ENCODE data around the gene RAI14. TPM values are rescaled to one million over a fixed set of nuclear protein-coding genes. Genes with fewer than 3 reads are reported as not detected.
A peak's percentile ranks its signal among the peaks of the same experiment; 100 is the strongest.

RAI14 gene
- total and polyA plus RNA-seq, 4 donors = 16.7 to 91.5 (median 49.3) TPM

DNA sequence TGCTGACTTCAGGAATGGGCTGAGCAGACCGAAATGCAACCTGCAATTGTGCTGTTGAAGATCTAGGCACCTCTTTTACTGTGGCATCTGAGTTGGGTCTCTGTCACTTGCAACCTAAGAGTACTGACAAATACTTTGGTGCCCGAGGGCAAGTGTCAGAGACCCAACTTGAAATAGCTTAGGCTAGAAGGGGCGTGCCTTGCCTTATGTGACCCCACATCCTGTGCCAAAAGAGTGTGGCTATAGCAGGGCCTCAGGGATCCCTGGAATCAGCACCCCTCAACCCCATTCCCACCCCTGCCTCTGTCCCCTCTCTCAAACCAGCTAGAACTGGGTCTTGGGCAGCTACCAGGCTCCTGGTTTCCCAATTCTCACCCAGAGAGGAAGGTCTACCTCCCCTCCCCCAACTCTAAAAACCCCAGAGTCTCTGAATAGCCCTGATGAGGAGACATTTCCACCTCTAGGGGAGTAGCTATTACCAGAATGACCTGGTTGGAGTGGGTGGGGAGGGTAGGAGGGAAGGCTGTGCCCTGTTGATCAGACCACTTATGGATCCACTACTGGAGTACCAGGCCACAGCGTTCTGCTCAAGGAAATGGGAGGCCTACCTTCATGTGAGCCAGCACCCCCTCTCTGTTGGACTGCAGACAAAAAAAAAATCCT is 17.5 kb downstream of the RAI14 start:
- peak; percentile 19 for ATAC-seq (ENCODE audit: insufficient read depth, low FRiP score)
- no peak overlapping the region for H3K9ac ChIP-seq (ENCODE audit: insufficient read depth in 1 of 2, low read length in 2 of 2)
- H3K36me3 ChIP-seq (ENCODE audit: control insufficient read depth in 4 of 4, insufficient read depth in 4 of 4, low read length in 4 of 4) = no peaks in the 10 kb centered on the region
- H3K4me3 ChIP-seq = no peak overlapping the region
- TF ChIP-seq, protein P1, sequence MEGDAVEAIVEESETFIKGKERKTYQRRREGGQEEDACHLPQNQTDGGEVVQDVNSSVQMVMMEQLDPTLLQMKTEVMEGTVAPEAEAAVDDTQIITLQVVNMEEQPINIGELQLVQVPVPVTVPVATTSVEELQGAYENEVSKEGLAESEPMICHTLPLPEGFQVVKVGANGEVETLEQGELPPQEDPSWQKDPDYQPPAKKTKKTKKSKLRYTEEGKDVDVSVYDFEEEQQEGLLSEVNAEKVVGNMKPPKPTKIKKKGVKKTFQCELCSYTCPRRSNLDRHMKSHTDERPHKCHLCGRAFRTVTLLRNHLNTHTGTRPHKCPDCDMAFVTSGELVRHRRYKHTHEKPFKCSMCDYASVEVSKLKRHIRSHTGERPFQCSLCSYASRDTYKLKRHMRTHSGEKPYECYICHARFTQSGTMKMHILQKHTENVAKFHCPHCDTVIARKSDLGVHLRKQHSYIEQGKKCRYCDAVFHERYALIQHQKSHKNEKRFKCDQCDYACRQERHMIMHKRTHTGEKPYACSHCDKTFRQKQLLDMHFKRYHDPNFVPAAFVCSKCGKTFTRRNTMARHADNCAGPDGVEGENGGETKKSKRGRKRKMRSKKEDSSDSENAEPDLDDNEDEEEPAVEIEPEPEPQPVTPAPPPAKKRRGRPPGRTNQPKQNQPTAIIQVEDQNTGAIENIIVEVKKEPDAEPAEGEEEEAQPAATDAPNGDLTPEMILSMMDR (IDR thresholded peaks at IDR 0.05; ENCODE audit: control extremely low read depth, extremely low read depth) = no peak
- no peaks in the 10 kb centered on the region for H3K27me3 ChIP-seq (ENCODE audit: control insufficient read depth in 3 of 3, insufficient read depth in 3 of 3, low read length in 2 of 3)
- peak overlapping the region in 1 of 2 donors; percentile 57 for H3K27ac ChIP-seq (ENCODE audit: low read depth in 1 of 2, low read length in 1 of 2)
- no peaks in the 10 kb centered on the region for H3K9me3 ChIP-seq (ENCODE audit: control insufficient read depth in 4 of 4, insufficient read depth in 3 of 4, low read length in 3 of 4)
- no peak for DNase-seq
- peaks cover 0 to 14% (median 3%) of the 10 kb centered on the region in 5 donors for H3K4me1 ChIP-seq (ENCODE audit: control insufficient read depth in 5 of 5, insufficient read depth in 5 of 5, low read length in 5 of 5)
- 69 to 75% methylated on average over 4 of the region's 4 CpGs for WGBS, 2 donors

DNA sequence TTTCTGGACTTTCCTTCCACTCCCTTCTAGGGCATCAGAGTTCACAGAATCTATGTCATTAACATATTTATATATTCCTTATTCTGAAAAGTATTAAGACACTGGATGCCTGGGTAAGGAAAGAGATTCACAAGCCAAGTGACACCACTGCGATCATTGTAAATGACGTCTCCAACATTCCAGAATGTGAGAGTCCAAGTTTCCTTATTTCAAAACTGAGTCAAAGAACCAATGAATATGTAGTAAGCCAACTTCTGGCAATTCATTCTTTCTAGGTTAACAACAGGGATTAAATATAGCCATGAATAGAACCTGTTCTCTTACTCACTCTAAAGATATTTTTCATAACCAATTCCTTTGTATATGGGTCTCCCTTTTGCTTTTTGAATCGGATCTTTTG is 18.1 kb downstream of the RAI14 start:
- no peaks in the 10 kb centered on the region for H3K36me3 ChIP-seq (ENCODE audit: control insufficient read depth in 4 of 4, insufficient read depth in 4 of 4, low read length in 4 of 4)
- H3K4me3 ChIP-seq = no peak overlapping the region
- no peaks in the 10 kb centered on the region for H3K9me3 ChIP-seq (ENCODE audit: control insufficient read depth in 4 of 4, insufficient read depth in 3 of 4, low read length in 3 of 4)
- DNase-seq (no peak), ATAC-seq (ENCODE audit: insufficient read depth, low FRiP score) (no peak)
- peaks cover 0 to 14% (median 3%) of the 10 kb centered on the region in 5 donors for H3K4me1 ChIP-seq (ENCODE audit: control insufficient read depth in 5 of 5, insufficient read depth in 5 of 5, low read length in 5 of 5)
- TF ChIP-seq, protein P1 (IDR thresholded peaks at IDR 0.05; ENCODE audit: control extremely low read depth, extremely low read depth) = no peak
- no peaks in the 10 kb centered on the region for H3K27me3 ChIP-seq (ENCODE audit: control insufficient read depth in 3 of 3, insufficient read depth in 3 of 3, low read length in 2 of 3)
- H3K9ac ChIP-seq (ENCODE audit: insufficient read depth in 1 of 2, low read length in 2 of 2) = no peak overlapping the region
- WGBS, 2 donors = 76 to 81% methylated on average over 3 of the region's 3 CpGs
- H3K27ac ChIP-seq (ENCODE audit: low read depth in 1 of 2, low read length in 1 of 2) = peak overlapping the region in 1 of 2 donors; percentile 57

DNA sequence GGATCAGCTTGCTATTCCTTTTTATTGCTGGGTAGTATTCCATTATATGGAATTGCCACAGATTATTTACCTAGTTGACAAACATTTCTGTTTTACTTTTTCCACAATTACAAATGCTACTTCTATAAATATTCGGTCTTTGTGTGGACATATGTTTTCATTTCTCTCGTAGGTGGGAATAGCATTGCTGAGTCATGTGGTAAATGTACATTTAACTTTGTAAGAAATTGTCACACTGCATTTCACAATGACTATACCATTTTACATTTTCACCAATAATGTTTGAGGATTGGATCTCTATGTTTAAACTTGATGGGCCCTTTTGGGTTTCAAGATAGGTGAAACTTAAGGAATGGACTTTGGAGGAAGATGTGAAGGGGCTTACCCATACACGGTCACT is 19.7 kb downstream of the RAI14 start:
- Histone ChIP-seq H3K4me3 (no peak overlapping the region), H3K27ac (ENCODE audit: low read depth in 1 of 2, low read length in 1 of 2) (no peak overlapping the region), H3K4me1 (ENCODE audit: control insufficient read depth in 5 of 5, insufficient read depth in 5 of 5, low read length in 5 of 5) (peaks cover 0 to 13% (median 0%) of the 10 kb centered on the region in 5 donors), H3K36me3 (ENCODE audit: control insufficient read depth in 4 of 4, insufficient read depth in 4 of 4, low read length in 4 of 4) (no peaks in the 10 kb centered on the region), H3K9ac (ENCODE audit: insufficient read depth in 1 of 2, low read length in 2 of 2) (no peak overlapping the region), H3K9me3 (ENCODE audit: control insufficient read depth in 4 of 4, insufficient read depth in 3 of 4, low read length in 3 of 4) (no peaks in the 10 kb centered on the region), H3K27me3 (ENCODE audit: control insufficient read depth in 3 of 3, insufficient read depth in 3 of 3, low read length in 2 of 3) (no peaks in the 10 kb centered on the region)
- 87 to 89% methylated on average over 3 of the region's 3 CpGs for WGBS, 2 donors
- TF ChIP-seq, protein P1 (IDR thresholded peaks at IDR 0.05; ENCODE audit: control extremely low read depth, extremely low read depth) = no peak
- ATAC-seq (ENCODE audit: insufficient read depth, low FRiP score) = no peak
- no peak for DNase-seq

DNA sequence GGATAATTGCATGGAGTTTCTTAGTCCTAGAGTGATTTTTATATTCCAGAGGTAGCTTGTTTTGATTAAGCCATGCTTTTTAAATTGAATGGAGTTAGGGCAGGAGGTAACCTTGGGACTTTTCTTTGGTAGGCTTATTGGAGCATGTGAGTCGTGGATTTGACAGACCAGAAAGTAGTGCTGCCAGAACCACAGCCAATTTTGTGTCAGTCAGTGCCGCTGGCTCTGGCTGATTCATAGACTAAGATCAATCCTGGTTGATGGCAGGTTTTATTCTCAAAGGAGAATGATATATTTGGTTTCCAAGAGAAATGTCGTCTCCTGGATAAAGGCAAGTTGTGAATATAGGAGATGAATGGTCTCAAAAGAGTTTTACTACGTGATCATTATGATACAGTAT is 20.3 kb downstream of the RAI14 start:
- no peaks in the 10 kb centered on the region for H3K9me3 ChIP-seq (ENCODE audit: control insufficient read depth in 4 of 4, insufficient read depth in 3 of 4, low read length in 3 of 4)
- H3K36me3 ChIP-seq (ENCODE audit: control insufficient read depth in 4 of 4, insufficient read depth in 4 of 4, low read length in 4 of 4) = no peaks in the 10 kb centered on the region
- H3K27ac ChIP-seq (ENCODE audit: low read depth in 1 of 2, low read length in 1 of 2) = no peak overlapping the region
- ATAC-seq (ENCODE audit: insufficient read depth, low FRiP score) (no peak), DNase-seq (no peak)
- 83 to 87% methylated on average over 4 of the region's 4 CpGs for WGBS, 2 donors
- no peaks in the 10 kb centered on the region for H3K27me3 ChIP-seq (ENCODE audit: control insufficient read depth in 3 of 3, insufficient read depth in 3 of 3, low read length in 2 of 3)
- peaks cover 0 to 14% (median 0%) of the 10 kb centered on the region in 5 donors for H3K4me1 ChIP-seq (ENCODE audit: control insufficient read depth in 5 of 5, insufficient read depth in 5 of 5, low read length in 5 of 5)
- no peak overlapping the region for H3K4me3 ChIP-seq
- TF ChIP-seq, protein P1 (IDR thresholded peaks at IDR 0.05; ENCODE audit: control extremely low read depth, extremely low read depth) = no peak
- H3K9ac ChIP-seq (ENCODE audit: insufficient read depth in 1 of 2, low read length in 2 of 2) = no peak overlapping the region

Measured in lung (tissue), 12 donors.